H1 (cell line): Measurements from ENCODE around the gene COMMD1. TPM values are rescaled to one million over a fixed set of nuclear protein-coding genes. Genes with fewer than 3 reads are reported as not detected.

Experiments used
- CTCF ChIA-PET: fragments of 300-600 bp; sonication (Branson Sonifier 250); formaldehyde crosslinking; loops from one replicate; lab custom pipeline; 2021; ENCODE audit not compliant: partially characterized antibody; lab: Charles Lee
- POLR2A ChIA-PET: fragments of 300-600 bp; sonication (Branson Sonifier 250); formaldehyde crosslinking; loops from one replicate; lab custom pipeline; 2021; ENCODE audit warnings: inconsistent platforms; ENCODE audit not compliant: partially characterized antibody; lab: Charles Lee
- DNase-seq, 2 experiments: peaks; one replicate each; pipeline versions ENCODE4 v3.0.0 to v3.0.0-alpha.2; 2010 to 2022; ENCODE audit warnings: low spot score in 2 of 2, low read depth in 1 of 2, mixed read lengths in 1 of 2
- FAIRE-seq: peaks from 2 replicates; lab custom pipeline; 2011; peaks lifted over from hg19 to GRCh38; lab: Jason Lieb, UNC
- H2AFZ ChIP-seq: 2 replicates; pipeline ENCODE4 v1.8.1; 2012; ENCODE audit warnings: low read length, inconsistent platforms
- H2AK5ac ChIP-seq: 2 replicates; pipeline ENCODE4 v1.6.1; 2013; ENCODE audit warnings: low read depth, low read length
- H2BK120ac ChIP-seq: replicated peaks from 2 replicates; pipeline ENCODE3; 2013; ENCODE audit warnings: low read depth, low read length, inconsistent platforms
- H2BK12ac ChIP-seq: 2 replicates; pipeline ENCODE4 v1.6.1; 2013; ENCODE audit warnings: low read depth, low read length
- H2BK15ac ChIP-seq: 2 replicates; pipeline ENCODE4 v1.6.1; 2013; ENCODE audit warnings: low read length
- H2BK20ac ChIP-seq: 2 replicates; pipeline ENCODE4 v1.6.1; 2013; ENCODE audit warnings: low read length
- H2BK5ac ChIP-seq: 2 replicates; pipeline ENCODE4 v1.6.1; 2013; ENCODE audit warnings: low read depth, low read length
- H3K14ac ChIP-seq: 2 replicates; pipeline ENCODE4 v1.6.1; 2013; ENCODE audit warnings: inconsistent platforms; ENCODE audit not compliant: insufficient read length
- H3K18ac ChIP-seq: 2 replicates; pipeline ENCODE4 v1.6.1; 2013; ENCODE audit warnings: low read length; ENCODE audit errors: extremely low read depth
- H3K23ac ChIP-seq: 2 replicates; pipeline ENCODE4 v1.6.1; 2013; ENCODE audit warnings: inconsistent platforms; ENCODE audit not compliant: insufficient read length
- H3K23me2 ChIP-seq: 2 replicates; pipeline ENCODE4 v1.6.1; 2013; ENCODE audit warnings: low read depth, low read length
- H3K27ac ChIP-seq: 2 replicates; pipeline ENCODE4 v1.6.1; 2011; ENCODE audit warnings: low read depth, low read length, inconsistent platforms
- H3K27me3 ChIP-seq, 4 experiments: replicated peaks in 1 of 4; 1 replicate in 1 of 4; 2 replicates in 3 of 4; pipeline versions ENCODE4 v1.6.1 to v1.8.1; 2011 to 2013; ENCODE audit warnings: low read length in 3 of 4, mild to moderate bottlenecking in 3 of 4, inconsistent platforms in 2 of 4, mixed read lengths in 2 of 4, moderate library complexity in 1 of 4; ENCODE audit not compliant: control insufficient read depth in 3 of 4, insufficient read depth in 3 of 4; ENCODE audit errors: extremely low read depth in 1 of 4
- H3K36me3 ChIP-seq, 4 experiments: 2 replicates each; pipeline versions ENCODE4 v1.6.1 to v1.8.1; 2011 to 2013; ENCODE audit warnings: mild to moderate bottlenecking in 4 of 4, low read length in 3 of 4, moderate library complexity in 2 of 4, control low read depth in 1 of 4, inconsistent platforms in 1 of 4; ENCODE audit not compliant: insufficient read depth in 4 of 4, control insufficient read depth in 2 of 4
- H3K4ac ChIP-seq: replicated peaks from 2 replicates; pipeline ENCODE3; 2013; ENCODE audit warnings: low read length, low read depth, mixed read lengths, inconsistent platforms; ENCODE audit not compliant: insufficient read length
- H3K4me1 ChIP-seq, 4 experiments: replicated peaks in 1 of 4; 1 replicate in 1 of 4; 2 replicates in 3 of 4; pipeline versions ENCODE4 v1.6.1 to v1.8.1; 2011 to 2013; ENCODE audit warnings: low read length in 3 of 4, inconsistent platforms in 2 of 4, mixed read lengths in 1 of 4; ENCODE audit not compliant: insufficient read depth in 4 of 4, control insufficient read depth in 3 of 4
- H3K4me2 ChIP-seq, 2 experiments: 2 replicates each; pipeline versions ENCODE4 v1.6.1 to v1.8.1; 2011 to 2013; ENCODE audit warnings: low read depth in 2 of 2, low read length in 2 of 2, control low read depth in 1 of 2, inconsistent platforms in 1 of 2, mild to moderate bottlenecking in 1 of 2; ENCODE audit not compliant: insufficient read depth in 1 of 2
- H3K4me3 ChIP-seq, 4 experiments: fragments of 200-600, 300-600 bp in 1 of 4; sonication (generic), shearing (Covaris generic), sonication (Bioruptor Twin) in 1 of 4; 2 replicates each; pipeline versions ENCODE4 v1.5.1 to v1.8.1; 2011 to 2016; ENCODE audit warnings: low read length in 4 of 4, low read depth in 3 of 4, control low read depth in 2 of 4, inconsistent platforms in 2 of 4, mild to moderate bottlenecking in 2 of 4, mixed read lengths in 1 of 4, moderate library complexity in 1 of 4; ENCODE audit not compliant: insufficient read depth in 2 of 4; ENCODE audit errors: extremely low read depth in 1 of 4
- H3K56ac ChIP-seq: replicated peaks from 2 replicates; pipeline ENCODE3; 2013; ENCODE audit warnings: low read depth, mild to moderate bottlenecking, mixed read lengths, low read length, inconsistent platforms; ENCODE audit not compliant: insufficient read length
- H3K79me1 ChIP-seq: 2 replicates; pipeline ENCODE4 v1.6.1; 2013; ENCODE audit warnings: low read depth, low read length, control low read depth
- H3K79me2 ChIP-seq, 2 experiments: 2 replicates each; pipeline versions ENCODE4 v1.6.1 to v1.8.1; 2012 to 2013; ENCODE audit warnings: low read length in 2 of 2, mild to moderate bottlenecking in 2 of 2, inconsistent platforms in 1 of 2; ENCODE audit not compliant: insufficient read depth in 2 of 2, control insufficient read depth in 1 of 2
- H3K9ac ChIP-seq, 4 experiments: replicated peaks in 1 of 4; 1 replicate in 1 of 4; 2 replicates in 3 of 4; pipeline versions ENCODE4 v1.6.1 to v1.8.1; 2011 to 2013; ENCODE audit warnings: low read depth in 3 of 4, low read length in 3 of 4, control low read depth in 2 of 4, mild to moderate bottlenecking in 2 of 4, moderate library complexity in 2 of 4, inconsistent platforms in 1 of 4; ENCODE audit errors: extremely low read depth in 1 of 4
- H3K9me3 ChIP-seq, 2 experiments: 2 replicates each; pipeline versions ENCODE4 v1.6.1 to v1.8.1; 2012 to 2013; ENCODE audit warnings: mild to moderate bottlenecking in 2 of 2, moderate library complexity in 2 of 2, control low read depth in 1 of 2, inconsistent platforms in 1 of 2, low read depth in 1 of 2, low read length in 1 of 2, mixed read lengths in 1 of 2; ENCODE audit not compliant: insufficient read depth in 2 of 2
- H4K20me1 ChIP-seq, 2 experiments: replicated peaks in 1 of 2; 2 replicates each; pipeline versions ENCODE3 to v1.8.1; 2011 to 2013; ENCODE audit warnings: inconsistent platforms in 2 of 2, low read length in 2 of 2, mild to moderate bottlenecking in 1 of 2; ENCODE audit not compliant: insufficient read depth in 2 of 2, control insufficient read depth in 1 of 2
- H4K5ac ChIP-seq: 2 replicates; pipeline ENCODE4 v1.6.1; 2013; ENCODE audit warnings: low read length, low read depth, mixed read lengths, inconsistent platforms; ENCODE audit not compliant: insufficient read length
- H4K8ac ChIP-seq: 2 replicates; pipeline ENCODE4 v1.8.0; 2013; ENCODE audit warnings: mild to moderate bottlenecking, moderate library complexity, low read length, inconsistent platforms; ENCODE audit not compliant: insufficient read depth; ENCODE audit errors: extremely low read depth
- H4K91ac ChIP-seq: replicated peaks from 2 replicates; pipeline ENCODE3; 2013; ENCODE audit warnings: low read length, mixed read lengths, inconsistent platforms; ENCODE audit not compliant: insufficient read length
- CEBPB ChIP-seq: IDR thresholded peaks from 2 replicates; pipeline ENCODE4 v1.6.1; 2012; ENCODE audit warnings: low read depth, low read length
- FOSL1 ChIP-seq: IDR thresholded peaks from 2 replicates; pipeline ENCODE4 v1.6.1; 2011; ENCODE audit warnings: mild to moderate bottlenecking, low read depth, low read length, moderate library complexity; ENCODE audit not compliant: insufficient read depth
- GTF2F1 ChIP-seq: IDR thresholded peaks from 2 replicates; pipeline ENCODE4 v1.6.1; 2012; ENCODE audit warnings: low read depth, low read length, improper control_type of control experiment, borderline replicate concordance
- POLR2A ChIP-seq, 2 experiments: IDR thresholded peaks; 1 replicate in 1 of 2; 2 replicates in 1 of 2; pipeline ENCODE4 v1.6.1; 2011; ENCODE audit warnings: low read depth in 2 of 2, low read length in 2 of 2, mild to moderate bottlenecking in 2 of 2; ENCODE audit errors: control extremely low read depth in 1 of 2
- RAD21 ChIP-seq, 2 experiments: IDR thresholded peaks in 1 of 2; conservative IDR thresholded peaks in 1 of 2; 2 replicates each; pipeline ENCODE4 v1.6.1; 2011; ENCODE audit warnings: low read depth in 2 of 2, low read length in 2 of 2, improper control_type of control experiment in 1 of 2, inconsistent platforms in 1 of 2, mild to moderate bottlenecking in 1 of 2, moderate library complexity in 1 of 2
- SAP30 ChIP-seq: fragments of 300-600 bp; sonication (generic); IDR thresholded peaks from 2 replicates; pipeline ENCODE4 v1.7.1; 2012; ENCODE audit warnings: low read length, moderate library complexity, mild to moderate bottlenecking, inconsistent platforms; ENCODE audit not compliant: insufficient read depth, insufficient replicate concordance
- SIX5 ChIP-seq: IDR thresholded peaks from 2 replicates; pipeline ENCODE4 v1.6.1; 2011; ENCODE audit warnings: mild to moderate bottlenecking, low read depth, low read length
- SUZ12 ChIP-seq: fragments of 200-600 bp; sonication (generic); IDR thresholded peaks from 2 replicates; pipeline ENCODE4 v1.6.1; 2012; ENCODE audit warnings: mild to moderate bottlenecking, inconsistent platforms, low read length, moderate library complexity, mixed read lengths
- TCF12 ChIP-seq: IDR thresholded peaks from 2 replicates; pipeline ENCODE4 v1.6.1; 2011; ENCODE audit warnings: low read depth, mild to moderate bottlenecking, low read length
- WGBS, 2 experiments: shearing (Covaris generic) in 1 of 2; methylation state at CpG; one replicate each; pipeline versions ENCODE4 v1.1.6 to v1.1.7; 2013 to 2015; ENCODE audit warnings: low lambda C conversion rate in 2 of 2, mixed read lengths in 2 of 2, inconsistent platforms in 1 of 2, low coverage in 1 of 2, missing lambda C conversion rate in 1 of 2; ENCODE audit not compliant: insufficient replicate concordance in 2 of 2, insufficient coverage in 1 of 2, insufficient read length in 1 of 2; ENCODE audit errors: extremely low coverage in 1 of 2, missing lambda C conversion rate in 1 of 2; 5-methylcytosine and 5-hydroxymethylcytosine counted together
- polyA plus RNA-seq, 7 experiments: library from polyadenylated mRNA; depleted of rRNA in 3 of 7; stranded (reverse) in 5 of 7; unstranded in 2 of 7; fragments of >200 nt in 5 of 7; fragments of 200-250 nt in 2 of 7; gene quantifications; 1 replicate in 5 of 7; 2 replicates in 1 of 7; 4 replicates in 1 of 7; pipeline versions ENCODE4 v1.2.1 to v1.2.3, GENCODE V29; 2011 to 2013; ENCODE audit warnings: missing spikeins in 2 of 7, mixed read lengths in 2 of 7
- total RNA-seq: library from RNA; stranded (reverse); fragmentation: NEBNext Ultra II Directional; extraction: Animal tissue kit (Norgen Biotek cat#: 25700); gene quantifications from 2 replicates; pipeline ENCODE4 v1.2.1, GENCODE V29; 2021
- TF ChIP-seq, protein P1 (sequence below): IDR thresholded peaks from 2 replicates; pipeline ENCODE4 v1.6.1; 2012; ENCODE audit warnings: inconsistent platforms
- TF ChIP-seq, protein P2 (sequence below), 3 experiments: IDR thresholded peaks; 1 replicate in 2 of 3; 2 replicates in 1 of 3; pipeline versions ENCODE4 v1.5.1 to v1.6.1; 2011; ENCODE audit warnings: low read length in 3 of 3, mild to moderate bottlenecking in 3 of 3, inconsistent platforms in 2 of 3, low read depth in 1 of 3, moderate library complexity in 1 of 3; ENCODE audit not compliant: insufficient read depth in 1 of 3; ENCODE audit errors: control extremely low read depth in 1 of 3

The COMMD1 gene
- total and polyA plus RNA-seq, 2 of the 8 experiments (the other 6 are each of a cell fraction or from before 2014, with no cell fraction given): 23.5 to 28.3 TPM

DNA sequence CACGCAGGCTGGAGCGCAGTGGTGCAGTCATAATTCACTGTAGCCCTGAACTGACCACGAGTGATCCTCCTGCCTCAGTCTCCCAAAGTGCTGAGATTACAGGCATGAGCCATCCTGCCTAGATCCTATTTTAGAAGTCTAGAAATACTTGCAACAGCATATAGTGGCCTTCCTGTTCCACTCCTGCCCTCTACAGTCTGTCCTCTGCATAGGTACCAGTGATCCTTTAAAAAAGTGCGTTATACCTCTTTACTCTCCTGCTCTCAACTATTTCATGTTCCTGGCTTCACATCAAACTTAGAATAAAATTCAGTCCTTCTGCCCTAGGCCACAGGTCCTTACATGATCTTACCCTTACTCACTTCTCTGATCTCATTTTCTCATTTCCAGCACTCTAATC lies 6.0 kb downstream of the COMMD1 start:
- Histone ChIP-seq H2AK5ac (no peak overlapping the region), H2BK12ac (no peak overlapping the region), H3K79me1 (no peaks in the 10 kb centered on the region), H2BK20ac (no peak overlapping the region), H3K9ac (no peak overlapping the region), H3K4ac (no peak overlapping the region), H3K79me2 (no peaks in the 10 kb centered on the region), H4K20me1 (no peaks in the 10 kb centered on the region), H2AFZ (no peak overlapping the region), H3K14ac (no peak overlapping the region), H2BK120ac (no peak overlapping the region), H3K4me2 (no peak overlapping the region), H3K23ac (no peak overlapping the region), H3K36me3 (no peaks in the 10 kb centered on the region), H3K9me3 (no peaks in the 10 kb centered on the region), H3K27ac (no peak overlapping the region), H4K5ac (no peak overlapping the region), H3K23me2 (0 out of 2 replicates have a peak, but pooled peaks cover 1% of the 10 kb centered on the region), H3K18ac (no peak overlapping the region), H2BK5ac (no peak overlapping the region), H4K91ac (no peak overlapping the region), H3K27me3 (no peaks in the 10 kb centered on the region), H3K56ac (no peak overlapping the region), H4K8ac (no peak overlapping the region), H3K4me3 (no peak overlapping the region), H2BK15ac (no peak overlapping the region), H3K4me1 (no peaks in the 10 kb centered on the region)
- CTCF ChIA-PET: interaction anchor here (1.1 to 4.7 kb wide), 4 partner anchors 10 to 60 kb away, joined by 3 to 17 read pairs (median 5); no protein-coding TSS in a partner anchor
- FAIRE-seq: no peak
- POLR2A ChIA-PET: no interaction called here
- no peak for DNase-seq
- WGBS, 2 experiments: 90% methylated on average over 4 of the region's 4 CpGs; no CpG with 5 or more reads in 1 of the 2 experiments
- TF ChIP-seq POLR2A (IDR thresholded peaks at IDR 0.05; ENCODE audit: control extremely low read depth in 1 of 2, low read depth in 2 of 2, low read length in 2 of 2): no peak
- no peak for TF ChIP-seq TCF12
- TF ChIP-seq RAD21 (IDR thresholded peaks at IDR 0.05 in 1 of 2, conservative IDR thresholded peaks at IDR 0.05 in 1 of 2; ENCODE audit: low read depth in 2 of 2, low read length in 2 of 2): peak; percentile 51 to 63; a peak in 3 of 4 replicates
- TF ChIP-seq, protein P1, sequence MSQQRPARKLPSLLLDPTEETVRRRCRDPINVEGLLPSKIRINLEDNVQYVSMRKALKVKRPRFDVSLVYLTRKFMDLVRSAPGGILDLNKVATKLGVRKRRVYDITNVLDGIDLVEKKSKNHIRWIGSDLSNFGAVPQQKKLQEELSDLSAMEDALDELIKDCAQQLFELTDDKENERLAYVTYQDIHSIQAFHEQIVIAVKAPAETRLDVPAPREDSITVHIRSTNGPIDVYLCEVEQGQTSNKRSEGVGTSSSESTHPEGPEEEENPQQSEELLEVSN: no peak
- TF ChIP-seq CEBPB: no peak
- no peak for TF ChIP-seq SUZ12
- no peak for TF ChIP-seq FOSL1
- TF ChIP-seq, protein P2, sequence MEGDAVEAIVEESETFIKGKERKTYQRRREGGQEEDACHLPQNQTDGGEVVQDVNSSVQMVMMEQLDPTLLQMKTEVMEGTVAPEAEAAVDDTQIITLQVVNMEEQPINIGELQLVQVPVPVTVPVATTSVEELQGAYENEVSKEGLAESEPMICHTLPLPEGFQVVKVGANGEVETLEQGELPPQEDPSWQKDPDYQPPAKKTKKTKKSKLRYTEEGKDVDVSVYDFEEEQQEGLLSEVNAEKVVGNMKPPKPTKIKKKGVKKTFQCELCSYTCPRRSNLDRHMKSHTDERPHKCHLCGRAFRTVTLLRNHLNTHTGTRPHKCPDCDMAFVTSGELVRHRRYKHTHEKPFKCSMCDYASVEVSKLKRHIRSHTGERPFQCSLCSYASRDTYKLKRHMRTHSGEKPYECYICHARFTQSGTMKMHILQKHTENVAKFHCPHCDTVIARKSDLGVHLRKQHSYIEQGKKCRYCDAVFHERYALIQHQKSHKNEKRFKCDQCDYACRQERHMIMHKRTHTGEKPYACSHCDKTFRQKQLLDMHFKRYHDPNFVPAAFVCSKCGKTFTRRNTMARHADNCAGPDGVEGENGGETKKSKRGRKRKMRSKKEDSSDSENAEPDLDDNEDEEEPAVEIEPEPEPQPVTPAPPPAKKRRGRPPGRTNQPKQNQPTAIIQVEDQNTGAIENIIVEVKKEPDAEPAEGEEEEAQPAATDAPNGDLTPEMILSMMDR (IDR thresholded peaks at IDR 0.05; ENCODE audit: control extremely low read depth in 1 of 3, insufficient read depth in 1 of 3, low read depth in 1 of 3, low read length in 3 of 3): peak in 2 of 3 experiments; percentile 41 to 50; a peak in 3 of 4 replicates
- no peak for TF ChIP-seq SIX5
- no peak for TF ChIP-seq GTF2F1
- TF ChIP-seq SAP30: no peak
